Thyroid gland (tissue), 4 donors: ENCODE measurements around the gene OIT3.

ENCODE experiments used
- CTCF ChIP-seq, 6 experiments: fragments of 200-600 bp in 3 of 6; fragments of 450-650 bp in 3 of 6; sonication (generic) in 3 of 6; IDR thresholded peaks; one replicate each; pipeline ENCODE4 v1.5.1; 2016 to 2019; ENCODE audit warnings: antibody characterized with exemption in 6 of 6, mild to moderate bottlenecking in 2 of 6, inconsistent platforms in 1 of 6, moderate library complexity in 1 of 6
- POLR2A ChIP-seq, 2 donors: fragments of 450-650 bp; IDR thresholded peaks; one replicate each; pipeline ENCODE4 v1.6.1; 2017; ENCODE audit warnings: antibody characterized with exemption in 2 of 2, mild to moderate bottlenecking in 2 of 2, moderate library complexity in 1 of 2

- TF ChIP-seq CTCF (IDR thresholded peaks at IDR 0.05) (no peak), POLR2A (IDR thresholded peaks at IDR 0.05) (no peak)
These were observed 58.2 kb downstream of the OIT3 start for GRCh38 chr10:72951760-72952159.
